Natural killer cell (primary cell): Measurements from ENCODE around the gene CNPY4. TPM values are rescaled to one million over a fixed set of nuclear protein-coding genes. Genes with fewer than 3 reads are reported as not detected.
A peak's percentile ranks its signal among the peaks of the same experiment; 100 is the strongest.

Experiments used
- ATAC-seq, 3 donors: fragments of 150-1000 bp in 2 of 3; fragments of 200-7000 bp in 1 of 3; cut with Tn5 transposase; 1 replicate in 1 of 3; 2 replicates in 2 of 3; pipeline ENCODE4 v1.10.0; 2021; ENCODE audit warnings: mild to moderate bottlenecking in 2 of 3, moderate library complexity in 2 of 3
- DNase-seq, 2 donors: peaks; one replicate each; pipeline versions ENCODE4 v3.0.0 to v3.0.0-alpha.2; 2013 to 2021; ENCODE audit warnings: mixed read lengths in 1 of 2
- H3K27ac ChIP-seq: one replicate; pipeline ENCODE4 v1.5.1; 2013; ENCODE audit warnings: mild to moderate bottlenecking, low read length
- H3K27me3 ChIP-seq: one replicate; pipeline ENCODE4 v1.6.1; 2013; ENCODE audit warnings: low read length; ENCODE audit not compliant: control insufficient read depth, insufficient read depth
- H3K36me3 ChIP-seq: one replicate; pipeline ENCODE4 v1.6.1; 2013; ENCODE audit warnings: low read length; ENCODE audit not compliant: control insufficient read depth, insufficient read depth
- H3K4me1 ChIP-seq: one replicate; pipeline ENCODE4 v1.6.1; 2013; ENCODE audit warnings: low read length; ENCODE audit not compliant: control insufficient read depth, insufficient read depth
- H3K4me3 ChIP-seq: one replicate; pipeline ENCODE4 v1.5.1; 2013; ENCODE audit warnings: low read length
- H3K9me3 ChIP-seq: one replicate; pipeline ENCODE4 v1.6.1; 2013; ENCODE audit warnings: low read length; ENCODE audit not compliant: control insufficient read depth, insufficient read depth
- H3K27ac Mint-ChIP-seq, 2 donors: one replicate each; pipeline ENCODE4 v1.8.0; 2022; ENCODE audit warnings: mild to moderate bottlenecking in 2 of 2, mixed read lengths in 2 of 2, moderate library complexity in 1 of 2
- H3K27me3 Mint-ChIP-seq, 2 donors: one replicate each; pipeline ENCODE4 v1.8.0; 2022; ENCODE audit warnings: low read depth in 2 of 2, mixed read lengths in 2 of 2
- H3K36me3 Mint-ChIP-seq: one replicate; pipeline ENCODE4 v1.8.0; 2022; ENCODE audit warnings: mixed read lengths
- H3K4me1 Mint-ChIP-seq, 2 donors: one replicate each; pipeline ENCODE4 v1.8.0; 2022; ENCODE audit warnings: mixed read lengths in 2 of 2
- H3K4me3 Mint-ChIP-seq: one replicate; pipeline ENCODE4 v1.8.0; 2022; ENCODE audit warnings: mild to moderate bottlenecking, moderate library complexity, mixed read lengths
- H3K9me3 Mint-ChIP-seq, 2 donors: one replicate each; pipeline ENCODE4 v1.8.0; 2022; ENCODE audit warnings: mixed read lengths in 2 of 2
- WGBS: methylation state at CpG from one replicate; pipeline ENCODE4 v1.1.7; 2013; ENCODE audit warnings: missing lambda C conversion rate; ENCODE audit not compliant: insufficient coverage; 5-methylcytosine and 5-hydroxymethylcytosine counted together
- intact Hi-C: fragments of 100-400 bp; cut with micrococcal nuclease; formaldehyde crosslinking; loops from one replicate; pipeline ENCODE4 v1.14.2; 2022
- total RNA-seq, 4 donors: library from RNA; stranded (reverse); fragments of 120-200 nt in 1 of 4; gene quantifications; one replicate each; pipeline versions ENCODE4 v1.2.3 to v1.2.4, GENCODE V29; 2013 to 2022
- TF ChIP-seq, protein P1 (sequence below): fragments of 200-600 bp; IDR thresholded peaks from one replicate; pipeline ENCODE4 v1.8.0; 2022; ENCODE audit warnings: antibody characterized with exemption

CNPY4 gene
- total RNA-seq, 3 donors from 2014 or later (not counting 1 experiment from before 2014, with no cell fraction given) = 19.1 to 25.8 (median 23.9) TPM

DNA sequence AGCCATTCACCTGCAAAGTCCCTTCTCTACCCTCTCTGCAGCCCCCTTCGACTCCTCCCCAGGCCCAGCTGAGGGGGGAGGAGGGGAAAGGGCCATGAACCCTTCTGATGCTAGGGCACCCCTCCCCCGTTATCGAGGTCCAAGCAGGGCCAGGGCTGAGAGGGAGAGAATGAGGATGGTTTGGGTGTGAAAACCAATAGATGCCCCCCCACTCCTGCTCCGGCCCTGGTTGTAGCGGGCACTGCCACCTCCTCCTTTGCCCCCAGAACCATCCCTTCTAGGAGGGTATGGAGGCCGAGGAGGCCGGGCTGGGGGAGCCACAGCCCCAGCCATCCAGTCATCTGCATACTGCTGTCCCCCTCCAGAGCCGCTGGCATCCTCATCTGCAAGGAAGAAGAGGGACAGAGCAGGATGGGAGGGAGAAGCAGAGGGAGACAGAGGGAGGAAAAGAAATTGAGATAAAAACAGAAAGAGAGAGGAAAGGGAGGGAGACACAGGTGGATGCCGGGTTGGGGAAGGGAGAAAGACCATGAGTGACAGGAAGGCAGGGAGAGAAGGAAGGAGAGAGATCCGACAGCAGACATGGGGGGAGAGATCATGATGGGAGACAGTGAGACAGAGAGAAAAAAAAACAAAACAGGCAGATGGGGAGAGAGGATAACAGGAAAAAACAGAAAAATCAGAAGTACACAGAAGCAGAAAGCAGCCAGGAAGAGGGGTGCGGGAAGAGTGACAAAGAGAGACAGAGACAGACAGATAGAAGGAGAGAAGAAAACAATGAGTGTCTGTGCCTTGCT is 50.9 kb downstream of the CNPY4 start:
- intact Hi-C loops = no loop called here
- no peak for ATAC-seq
- peaks cover 47 to 52% of the 10 kb centered on the region in 2 donors for H3K27me3 Mint-ChIP-seq
- TF ChIP-seq, protein P1, sequence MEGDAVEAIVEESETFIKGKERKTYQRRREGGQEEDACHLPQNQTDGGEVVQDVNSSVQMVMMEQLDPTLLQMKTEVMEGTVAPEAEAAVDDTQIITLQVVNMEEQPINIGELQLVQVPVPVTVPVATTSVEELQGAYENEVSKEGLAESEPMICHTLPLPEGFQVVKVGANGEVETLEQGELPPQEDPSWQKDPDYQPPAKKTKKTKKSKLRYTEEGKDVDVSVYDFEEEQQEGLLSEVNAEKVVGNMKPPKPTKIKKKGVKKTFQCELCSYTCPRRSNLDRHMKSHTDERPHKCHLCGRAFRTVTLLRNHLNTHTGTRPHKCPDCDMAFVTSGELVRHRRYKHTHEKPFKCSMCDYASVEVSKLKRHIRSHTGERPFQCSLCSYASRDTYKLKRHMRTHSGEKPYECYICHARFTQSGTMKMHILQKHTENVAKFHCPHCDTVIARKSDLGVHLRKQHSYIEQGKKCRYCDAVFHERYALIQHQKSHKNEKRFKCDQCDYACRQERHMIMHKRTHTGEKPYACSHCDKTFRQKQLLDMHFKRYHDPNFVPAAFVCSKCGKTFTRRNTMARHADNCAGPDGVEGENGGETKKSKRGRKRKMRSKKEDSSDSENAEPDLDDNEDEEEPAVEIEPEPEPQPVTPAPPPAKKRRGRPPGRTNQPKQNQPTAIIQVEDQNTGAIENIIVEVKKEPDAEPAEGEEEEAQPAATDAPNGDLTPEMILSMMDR = no peak
- peaks cover 28 to 48% of the 10 kb centered on the region in 2 donors for H3K4me1 Mint-ChIP-seq
- Histone ChIP-seq H3K9me3 (no peaks in the 10 kb centered on the region), H3K27me3 (peaks cover 36% of the 10 kb centered on the region), H3K4me1 (peaks cover 44% of the 10 kb centered on the region), H3K4me3 (no peak overlapping the region), H3K27ac (no peak overlapping the region), H3K36me3 (no peaks in the 10 kb centered on the region)
- peak overlapping the region; percentile 70 for H3K4me3 Mint-ChIP-seq
- WGBS = 84% methylated on average over 10 of the region's 11 CpGs
- H3K36me3 Mint-ChIP-seq = no peaks in the 10 kb centered on the region
- H3K9me3 Mint-ChIP-seq = no peaks in the 10 kb centered on the region
- H3K27ac Mint-ChIP-seq = no peak overlapping the region
- DNase-seq = peak in 1 of 2 donors; percentile 17

DNA sequence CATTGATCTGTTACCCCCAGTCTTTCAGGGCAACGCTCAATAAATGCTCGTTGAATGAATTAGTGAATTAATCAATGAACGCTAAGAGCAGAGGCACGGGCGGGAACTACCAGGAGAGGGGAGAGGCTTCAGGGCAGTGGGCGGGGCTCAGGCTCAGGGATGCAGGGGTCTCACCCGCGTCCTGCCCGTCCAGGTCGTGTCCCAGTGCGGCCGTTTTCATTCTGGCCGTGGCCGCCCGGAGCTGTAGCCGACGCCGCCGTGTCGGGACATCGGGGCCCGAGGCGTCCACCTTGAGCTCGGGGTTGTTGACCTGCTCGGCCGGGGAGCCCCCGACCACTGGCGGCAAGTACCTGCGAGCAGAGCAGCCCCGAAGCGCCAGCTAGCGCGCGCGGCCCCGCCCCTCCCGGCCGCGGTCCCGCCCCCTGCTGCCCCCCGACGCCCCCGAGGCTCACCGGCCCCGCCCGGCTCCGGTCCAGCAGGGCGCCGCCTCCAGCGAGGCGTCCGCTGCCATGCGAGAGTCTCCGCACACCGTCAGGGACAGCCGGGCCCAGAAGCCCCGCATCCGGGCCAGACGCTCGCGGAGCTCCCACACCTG is 51.8 kb downstream of the CNPY4 start:
- TF ChIP-seq, protein P1 = no peak
- H3K27me3 ChIP-seq = peaks cover 36% of the 10 kb centered on the region
- Mint-ChIP-seq H3K9me3 (no peaks in the 10 kb centered on the region), H3K27ac (no peak overlapping the region), H3K4me1 (peaks cover 28 to 48% of the 10 kb centered on the region in 2 donors), H3K27me3 (peaks cover 42 to 45% of the 10 kb centered on the region in 2 donors), H3K36me3 (no peaks in the 10 kb centered on the region), H3K4me3 (peak overlapping the region; percentile 70)
- peak overlapping the region; percentile 11 for H3K4me3 ChIP-seq
- peaks cover 42% of the 10 kb centered on the region for H3K4me1 ChIP-seq
- DNase-seq (peak in 1 of 2 donors; percentile 63), ATAC-seq (peak; percentile 70 to 78 (median 73))
- no peaks in the 10 kb centered on the region for H3K36me3 ChIP-seq
- no peak overlapping the region for H3K27ac ChIP-seq
- 6% methylated on average over 61 of the region's 61 CpGs for WGBS
- intact Hi-C loops = no loop called here
- H3K9me3 ChIP-seq = no peaks in the 10 kb centered on the region

DNA sequence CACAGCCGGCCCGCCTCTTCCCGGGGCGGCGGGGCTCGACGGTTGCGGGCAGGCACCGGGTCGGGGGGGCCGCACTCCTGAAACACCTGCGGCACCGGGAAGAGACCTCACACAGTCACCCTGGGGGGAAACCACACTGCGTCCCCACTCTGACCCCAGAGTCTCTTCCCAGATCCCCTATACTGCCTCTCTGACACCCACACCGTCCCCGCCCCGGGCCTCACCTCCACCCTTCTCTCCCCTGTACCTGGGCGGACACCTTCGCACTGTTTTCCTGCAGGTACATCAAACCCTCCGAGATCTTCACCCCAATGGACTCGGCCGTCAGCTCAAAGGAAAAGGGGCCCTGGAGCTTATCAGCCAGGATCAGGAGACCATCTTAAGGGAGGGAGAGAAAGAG is 52.4 kb downstream of the CNPY4 start:
- Histone ChIP-seq H3K4me1 (peaks cover 37% of the 10 kb centered on the region), H3K36me3 (no peaks in the 10 kb centered on the region), H3K27me3 (peaks cover 30% of the 10 kb centered on the region), H3K4me3 (no peak overlapping the region), H3K27ac (no peak overlapping the region), H3K9me3 (no peaks in the 10 kb centered on the region)
- H3K27ac Mint-ChIP-seq = no peak overlapping the region
- 12% methylated on average over 22 of the region's 22 CpGs for WGBS
- DNase-seq (peak in 1 of 2 donors; percentile 36), ATAC-seq (peak in 2 of 3 donors; percentile 12 to 19)
- H3K27me3 Mint-ChIP-seq = peaks cover 35 to 38% of the 10 kb centered on the region in 2 donors
- no peaks in the 10 kb centered on the region for H3K36me3 Mint-ChIP-seq
- no peaks in the 10 kb centered on the region for H3K9me3 Mint-ChIP-seq
- TF ChIP-seq, protein P1 = no peak
- intact Hi-C loops = no loop called here
- peaks cover 33 to 48% of the 10 kb centered on the region in 2 donors for H3K4me1 Mint-ChIP-seq
- H3K4me3 Mint-ChIP-seq = peak overlapping the region; percentile 75
